ENCODE results near the gene NR3C1.

NR3C1 gene

GRCh38 chr5:143406408-143406807, 2.9 kb upstream of the NR3C1 start:
- no peaks in the 10 kb centered on the region for H3K9me3 ChIP-seq (ENCODE audit: insufficient read depth, low read length)
- H4K20me1 ChIP-seq (ENCODE audit: low read depth, low read length) = peaks cover 2% of the 10 kb centered on the region; the same call in 1 of the 2 replicates
- 0 out of 2 replicates have a peak, but pooled peaks cover 7% of the 10 kb centered on the region for H3K36me3 ChIP-seq (ENCODE audit: low read length)
- no peaks in the 10 kb centered on the region for H3K27me3 ChIP-seq (ENCODE audit: low read length)
- no peak for TF ChIP-seq EZH2phosphoT487 (conservative IDR thresholded peaks at IDR 0.05; ENCODE audit: low read length)
- TF ChIP-seq CTCF (IDR thresholded peaks at IDR 0.05; ENCODE audit: insufficient read depth, low read length, poor library complexity, severe bottlenecking) = no peak
- no peak overlapping the region for H3K9ac ChIP-seq (ENCODE audit: low read length)
- H3K9me2 ChIP-seq (replicated peaks; ENCODE audit: insufficient read depth, low read length) = no peaks in the 10 kb centered on the region
- peak overlapping the region; percentile 97 for H3K27ac ChIP-seq (ENCODE audit: low read depth, low read length)
- H3F3A ChIP-seq (ENCODE audit: insufficient read depth) = peaks cover 37% of the 10 kb centered on the region
- H3K4me2 ChIP-seq (ENCODE audit: low read depth, low read length, poor library complexity, severe bottlenecking) = peak overlapping the region; percentile 93
- H3K4me3 ChIP-seq (ENCODE audit: insufficient read depth, low read length, poor library complexity, severe bottlenecking) = no peak overlapping the region
- H3K79me2 ChIP-seq (ENCODE audit: insufficient read depth, low read length) = peaks cover 32% of the 10 kb centered on the region
- no peak overlapping the region for H2AFZ ChIP-seq (ENCODE audit: low read depth, low read length, severe bottlenecking)

GRCh38 chr5:143405849-143406098, 2.3 kb upstream of the NR3C1 start:
- Histone ChIP-seq H3K27ac (ENCODE audit: low read depth, low read length) (peak overlapping the region; percentile 97), H3K79me2 (ENCODE audit: insufficient read depth, low read length) (peaks cover 39% of the 10 kb centered on the region), H2AFZ (ENCODE audit: low read depth, low read length, severe bottlenecking) (peak overlapping the region; percentile 96), H3K36me3 (ENCODE audit: low read length) (0 out of 2 replicates have a peak, but pooled peaks cover 7% of the 10 kb centered on the region), H3K27me3 (ENCODE audit: low read length) (no peaks in the 10 kb centered on the region), H3K9ac (ENCODE audit: low read length) (peak overlapping the region; percentile 88), H3K4me3 (ENCODE audit: insufficient read depth, low read length, poor library complexity, severe bottlenecking) (peak overlapping the region; percentile 74), H3K4me2 (ENCODE audit: low read depth, low read length, poor library complexity, severe bottlenecking) (peak overlapping the region; percentile 93), H3F3A (ENCODE audit: insufficient read depth) (peaks cover 37% of the 10 kb centered on the region), H3K9me2 (replicated peaks; ENCODE audit: insufficient read depth, low read length) (no peaks in the 10 kb centered on the region), H4K20me1 (ENCODE audit: low read depth, low read length) (peaks cover 7% of the 10 kb centered on the region; the same call in 1 of the 2 replicates), H3K9me3 (ENCODE audit: insufficient read depth, low read length) (no peaks in the 10 kb centered on the region)
- TF ChIP-seq EZH2phosphoT487 (conservative IDR thresholded peaks at IDR 0.05; ENCODE audit: low read length) (no peak), CTCF (IDR thresholded peaks at IDR 0.05; ENCODE audit: insufficient read depth, low read length, poor library complexity, severe bottlenecking) (no peak)

- Histone ChIP-seq H3F3A (ENCODE audit: insufficient read depth) (peaks cover 37% of the 10 kb centered on the region), H3K4me2 (ENCODE audit: low read depth, low read length, poor library complexity, severe bottlenecking) (peak overlapping the region; percentile 93), H2AFZ (ENCODE audit: low read depth, low read length, severe bottlenecking) (peak overlapping the region; percentile 96), H3K9me2 (replicated peaks; ENCODE audit: insufficient read depth, low read length) (no peaks in the 10 kb centered on the region), H3K9ac (ENCODE audit: low read length) (peak overlapping the region; percentile 88), H4K20me1 (ENCODE audit: low read depth, low read length) (peaks cover 7% of the 10 kb centered on the region; the same call in 1 of the 2 replicates), H3K27ac (ENCODE audit: low read depth, low read length) (peak overlapping the region; percentile 97), H3K9me3 (ENCODE audit: insufficient read depth, low read length) (no peaks in the 10 kb centered on the region), H3K79me2 (ENCODE audit: insufficient read depth, low read length) (peaks cover 44% of the 10 kb centered on the region), H3K36me3 (ENCODE audit: low read length) (0 out of 2 replicates have a peak, but pooled peaks cover 7% of the 10 kb centered on the region), H3K27me3 (ENCODE audit: low read length) (no peaks in the 10 kb centered on the region), H3K4me3 (ENCODE audit: insufficient read depth, low read length, poor library complexity, severe bottlenecking) (peak overlapping the region; percentile 74)
- TF ChIP-seq EZH2phosphoT487 (conservative IDR thresholded peaks at IDR 0.05; ENCODE audit: low read length) = no peak
- peak; percentile 32 for TF ChIP-seq CTCF (IDR thresholded peaks at IDR 0.05; ENCODE audit: insufficient read depth, low read length, poor library complexity, severe bottlenecking)
Observed at GRCh38 chr5:143405063-143405848, 1.8 kb upstream of the NR3C1 start.
